Fibroblast of lung (primary cell): ENCODE results near the gene C1orf167.

Experiments used
- EZH2 ChIP-seq: IDR thresholded peaks from 2 replicates; pipeline ENCODE4 v1.5.1; 2012; ENCODE audit warnings: low read length, control low read depth, mild to moderate bottlenecking; ENCODE audit errors: missing control alignments
- TF ChIP-seq, protein P1 (sequence below), 2 donors: IDR thresholded peaks in 1 of 2; conservative IDR thresholded peaks in 1 of 2; 1 replicate in 1 of 2; 2 replicates in 1 of 2; pipeline ENCODE4 v1.5.1; 2011 to 2012; ENCODE audit warnings: low read length in 2 of 2, control low read depth in 1 of 2, inconsistent platforms in 1 of 2, low read depth in 1 of 2, mild to moderate bottlenecking in 1 of 2

DNA sequence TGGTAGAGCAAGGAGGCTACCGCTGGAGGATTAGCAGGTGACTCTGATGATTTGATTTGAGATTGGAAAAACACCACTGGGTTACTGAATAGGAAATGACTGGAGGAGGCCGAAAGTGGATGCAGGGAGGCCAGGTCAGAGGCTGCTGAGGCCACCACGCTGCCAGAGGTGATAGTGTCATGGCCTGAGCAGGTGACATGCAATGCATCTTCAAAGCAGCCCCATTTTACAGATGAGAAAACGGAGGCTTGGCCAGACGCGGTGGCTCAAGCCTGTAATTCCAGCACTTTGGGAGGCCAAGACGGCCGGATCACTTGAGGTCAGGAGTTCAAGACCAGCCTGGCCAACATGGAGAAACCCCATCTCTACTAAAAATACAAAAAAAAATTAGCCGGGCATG, 12.8 kb downstream of the C1orf167 start:
- TF ChIP-seq, protein P1, sequence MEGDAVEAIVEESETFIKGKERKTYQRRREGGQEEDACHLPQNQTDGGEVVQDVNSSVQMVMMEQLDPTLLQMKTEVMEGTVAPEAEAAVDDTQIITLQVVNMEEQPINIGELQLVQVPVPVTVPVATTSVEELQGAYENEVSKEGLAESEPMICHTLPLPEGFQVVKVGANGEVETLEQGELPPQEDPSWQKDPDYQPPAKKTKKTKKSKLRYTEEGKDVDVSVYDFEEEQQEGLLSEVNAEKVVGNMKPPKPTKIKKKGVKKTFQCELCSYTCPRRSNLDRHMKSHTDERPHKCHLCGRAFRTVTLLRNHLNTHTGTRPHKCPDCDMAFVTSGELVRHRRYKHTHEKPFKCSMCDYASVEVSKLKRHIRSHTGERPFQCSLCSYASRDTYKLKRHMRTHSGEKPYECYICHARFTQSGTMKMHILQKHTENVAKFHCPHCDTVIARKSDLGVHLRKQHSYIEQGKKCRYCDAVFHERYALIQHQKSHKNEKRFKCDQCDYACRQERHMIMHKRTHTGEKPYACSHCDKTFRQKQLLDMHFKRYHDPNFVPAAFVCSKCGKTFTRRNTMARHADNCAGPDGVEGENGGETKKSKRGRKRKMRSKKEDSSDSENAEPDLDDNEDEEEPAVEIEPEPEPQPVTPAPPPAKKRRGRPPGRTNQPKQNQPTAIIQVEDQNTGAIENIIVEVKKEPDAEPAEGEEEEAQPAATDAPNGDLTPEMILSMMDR (conservative IDR thresholded peaks at IDR 0.05 in 1 of 2, IDR thresholded peaks at IDR 0.05 in 1 of 2; ENCODE audit: low read depth in 1 of 2, low read length in 2 of 2): no peak
- no peak for TF ChIP-seq EZH2
